GM19193 (cell line): ENCODE results near the gene ECE2.

Source experiments
- POLR2A ChIP-seq: IDR thresholded peaks from 4 replicates; pipeline ENCODE4 v1.6.1; 2011; ENCODE audit not compliant: insufficient read depth, insufficient read length; ENCODE audit errors: extremely low read depth

Gene ECE2

DNA sequence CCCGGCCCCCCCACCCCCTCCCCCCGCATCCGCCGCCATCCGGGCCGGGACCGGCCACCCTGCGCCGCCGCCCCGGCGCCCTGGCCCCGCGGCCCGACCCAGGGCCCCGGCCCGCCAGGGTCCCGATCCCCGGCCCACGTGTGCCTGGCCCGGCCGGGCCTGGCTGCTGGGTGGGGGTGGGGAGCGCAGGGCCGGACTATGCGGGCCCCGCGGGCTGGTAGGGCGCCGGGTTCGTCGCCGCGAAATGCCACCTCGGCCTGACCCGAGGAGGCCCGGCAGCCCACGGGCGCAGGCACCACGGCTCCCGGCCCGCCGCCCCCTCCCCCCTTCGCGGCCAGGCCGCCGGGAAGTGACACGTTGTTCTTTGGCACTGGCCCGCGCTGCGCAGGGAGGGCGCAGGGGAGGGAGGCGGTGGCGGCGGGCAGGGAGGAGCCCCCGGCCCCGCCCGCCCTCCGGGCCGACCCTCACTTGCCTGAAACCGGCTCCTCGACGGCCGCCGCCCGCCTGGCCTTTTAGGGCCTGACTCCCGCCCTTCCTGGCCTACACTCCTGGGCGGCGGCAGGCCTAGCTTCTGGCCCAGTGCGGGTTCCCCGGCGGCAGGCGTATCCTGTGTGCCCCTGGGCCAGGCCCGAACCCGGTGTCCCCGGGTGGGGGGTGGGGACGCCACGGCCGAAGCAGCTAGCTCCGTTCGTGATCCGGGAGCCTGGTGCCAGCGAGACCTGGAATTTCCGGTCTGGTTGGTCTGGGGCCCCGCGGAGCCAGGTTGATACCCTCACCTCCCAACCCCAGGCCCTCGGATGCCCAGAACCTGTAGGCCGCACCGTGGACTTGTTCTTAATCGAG lies 39.1 kb downstream of the ECE2 start:
- no peak for TF ChIP-seq POLR2A

GRCh38 chr3:184315543-184315867 lies 39.7 kb downstream of the ECE2 start:
- no peak for TF ChIP-seq POLR2A

DNA sequence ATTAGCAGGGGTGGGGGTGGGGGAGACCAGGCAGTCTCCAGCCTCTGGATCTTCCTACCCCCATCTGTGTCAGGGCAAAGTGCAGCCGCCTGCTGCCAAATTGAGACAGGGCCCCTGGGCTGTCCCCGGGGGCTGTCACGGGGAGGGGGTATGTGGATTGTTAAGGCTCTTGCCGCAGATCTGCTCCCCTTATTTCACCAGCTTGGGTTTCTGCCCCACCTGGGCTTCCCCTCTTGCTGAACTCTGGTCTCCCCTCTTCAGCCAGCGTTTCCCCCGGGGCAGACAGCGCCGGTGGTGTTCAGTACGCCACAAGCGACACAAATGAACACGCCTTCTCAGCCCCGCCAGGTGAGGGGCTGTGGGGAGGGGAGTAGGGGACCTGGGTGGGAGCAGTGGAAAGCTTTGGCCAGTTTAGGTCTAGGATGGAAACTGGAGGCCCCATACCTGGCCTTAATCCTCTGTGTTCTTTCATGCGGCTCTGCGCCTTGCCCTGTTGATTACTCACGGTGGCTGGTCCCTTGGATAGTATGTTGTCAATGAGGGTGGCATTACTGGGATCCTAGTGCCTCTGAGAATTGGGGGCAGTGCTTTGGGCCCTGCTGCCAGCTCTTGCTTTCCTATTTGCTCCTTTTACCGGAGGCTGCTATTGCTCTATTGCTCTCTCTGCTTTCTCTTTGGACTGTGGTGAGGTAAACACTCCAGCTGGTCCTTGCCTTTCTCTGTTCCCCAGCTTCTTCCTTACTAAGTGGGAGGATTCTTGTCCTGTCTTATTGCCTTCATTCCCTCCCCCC lies 40.2 kb downstream of the ECE2 start:
- no peak for TF ChIP-seq POLR2A

- TF ChIP-seq POLR2A, result no peak
Observed at GRCh38 chr3:184316792-184317191, 41.0 kb downstream of the ECE2 start.

GRCh38 chr3:184317201-184317600 lies 41.4 kb downstream of the ECE2 start:
- TF ChIP-seq POLR2A, result no peak

- TF ChIP-seq POLR2A, result no peak
Observed at GRCh38 chr3:184320104-184320445, 44.3 kb downstream of the ECE2 start.

DNA sequence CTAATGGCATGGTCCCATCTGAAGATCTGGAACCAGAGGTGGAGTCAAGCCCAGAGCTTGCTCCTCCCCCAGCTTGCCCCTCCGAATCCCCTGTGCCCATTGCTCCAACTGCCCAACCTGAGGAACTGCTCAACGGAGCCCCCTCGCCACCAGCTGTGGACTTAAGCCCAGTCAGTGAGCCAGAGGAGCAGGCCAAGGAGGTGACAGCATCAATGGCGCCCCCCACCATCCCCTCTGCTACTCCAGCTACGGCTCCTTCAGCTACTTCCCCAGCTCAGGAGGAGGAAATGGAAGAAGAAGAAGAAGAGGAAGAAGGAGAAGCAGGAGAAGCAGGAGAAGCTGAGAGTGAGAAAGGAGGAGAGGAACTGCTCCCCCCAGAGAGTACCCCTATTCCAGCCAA lies 45.8 kb downstream of the ECE2 start:
- TF ChIP-seq POLR2A, result no peak

GRCh38 chr3:184322731-184323487 lies 47.1 kb downstream of the ECE2 start:
- no peak for TF ChIP-seq POLR2A

- TF ChIP-seq POLR2A, result no peak
Observed at GRCh38 chr3:184323696-184324095, 47.9 kb downstream of the ECE2 start.

DNA sequence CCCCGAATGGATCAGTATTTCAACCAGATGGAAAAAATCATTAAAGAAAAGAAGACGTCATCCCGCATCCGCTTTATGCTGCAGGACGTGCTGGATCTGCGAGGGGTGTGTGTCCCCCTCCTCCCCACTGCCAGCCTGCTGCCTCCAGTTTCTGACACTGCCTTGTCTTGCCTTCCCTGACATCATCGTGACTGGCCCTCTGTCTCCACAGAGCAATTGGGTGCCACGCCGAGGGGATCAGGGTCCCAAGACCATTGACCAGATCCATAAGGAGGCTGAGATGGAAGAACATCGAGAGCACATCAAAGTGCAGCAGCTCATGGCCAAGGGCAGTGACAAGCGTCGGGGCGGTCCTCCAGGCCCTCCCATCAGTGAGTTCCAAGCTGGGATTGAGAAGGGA lies 49.4 kb downstream of the ECE2 start:
- TF ChIP-seq POLR2A, result no peak

DNA sequence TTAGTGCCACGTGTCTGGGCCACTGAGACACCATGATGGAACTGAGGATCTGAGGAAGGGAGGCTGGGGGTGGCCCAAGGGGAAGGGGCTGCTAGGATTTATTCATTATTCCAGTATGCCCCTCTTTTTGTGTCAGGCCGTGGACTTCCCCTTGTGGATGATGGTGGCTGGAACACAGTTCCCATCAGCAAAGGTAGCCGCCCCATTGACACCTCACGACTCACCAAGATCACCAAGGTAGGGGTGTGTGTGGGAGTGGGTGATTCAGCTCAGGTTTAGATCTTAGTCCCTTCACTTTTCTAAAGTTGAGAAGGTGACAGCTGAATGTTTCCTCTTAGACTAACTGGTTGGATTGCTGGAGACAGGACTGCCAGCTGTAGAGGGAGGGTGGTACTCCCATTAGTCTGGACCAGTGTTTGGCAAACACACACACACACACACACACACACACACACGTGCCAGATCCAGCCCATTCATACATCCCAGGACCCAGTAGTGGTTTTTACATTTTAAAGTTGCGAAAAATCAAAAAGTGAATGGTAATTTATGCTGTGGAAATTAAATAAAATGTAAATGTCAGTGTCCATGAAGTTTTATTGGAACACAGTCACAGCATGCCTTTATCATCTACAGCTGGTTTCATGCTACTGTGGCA lies 50.0 kb downstream of the ECE2 start:
- no peak for TF ChIP-seq POLR2A

GRCh38 chr3:184327171-184327570 lies 51.3 kb downstream of the ECE2 start:
- TF ChIP-seq POLR2A, result no peak

DNA sequence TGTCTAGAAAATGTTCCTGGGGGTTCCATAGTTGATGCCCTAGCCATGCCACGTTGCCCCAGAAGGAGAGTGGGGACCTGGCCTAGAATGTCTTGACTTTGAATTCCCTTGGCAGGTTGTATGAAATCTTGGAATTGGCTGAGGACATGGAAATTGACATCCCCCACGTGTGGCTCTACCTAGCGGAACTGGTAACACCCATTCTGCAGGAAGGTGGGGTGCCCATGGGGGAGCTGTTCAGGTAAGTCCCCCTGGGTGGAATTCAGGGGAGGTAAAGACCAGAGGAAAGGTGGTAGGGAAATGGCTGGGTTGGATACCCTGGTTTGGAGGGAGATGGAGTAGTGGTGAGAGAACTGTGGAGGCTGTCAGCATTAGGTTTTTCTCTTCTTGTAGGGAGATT lies 52.7 kb downstream of the ECE2 start:
- no peak for TF ChIP-seq POLR2A

GRCh38 chr3:184332370-184333090 lies 56.7 kb downstream of the ECE2 start:
- no peak for TF ChIP-seq POLR2A

DNA sequence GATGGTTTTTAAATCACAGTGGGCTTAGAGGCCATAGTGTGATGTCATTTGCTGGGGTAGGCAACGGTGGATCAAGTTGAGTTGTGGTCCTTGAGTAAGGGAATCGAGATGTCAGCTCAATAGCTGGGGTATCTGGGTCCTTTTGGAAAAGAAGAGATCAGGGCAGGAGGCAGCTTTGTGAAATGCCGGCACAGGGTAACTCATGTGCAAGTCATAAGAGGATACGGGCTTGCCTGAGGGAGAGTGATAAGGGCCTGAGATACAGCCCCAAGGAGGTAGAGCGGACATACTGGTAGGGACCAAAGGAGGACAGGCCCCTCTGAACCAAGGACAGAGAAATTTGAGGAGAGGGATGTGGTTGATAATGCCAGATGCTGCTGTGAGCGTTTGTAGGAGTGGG lies 57.4 kb downstream of the ECE2 start:
- no peak for TF ChIP-seq POLR2A

DNA sequence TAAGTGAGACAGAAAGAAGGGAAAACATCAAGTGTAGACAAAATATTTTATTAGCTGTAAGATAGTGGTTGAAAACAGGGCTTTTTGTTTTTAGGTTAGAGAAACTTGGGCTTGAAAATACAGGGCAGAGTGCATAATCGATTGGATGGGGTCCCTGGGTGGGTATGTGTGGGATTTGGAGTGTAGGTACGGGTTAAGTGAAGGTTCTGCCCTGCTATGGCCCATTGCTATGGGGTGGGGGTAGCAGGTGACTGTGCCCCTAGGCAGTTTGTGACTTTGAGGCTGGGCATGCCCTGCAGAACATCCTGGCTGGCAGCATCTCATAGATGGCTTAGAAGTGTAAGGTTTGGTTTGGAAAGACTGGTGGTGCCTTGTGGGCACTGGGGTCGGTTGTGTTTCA lies 57.9 kb downstream of the ECE2 start:
- TF ChIP-seq POLR2A, result no peak
